Activated T-cell treated with anti-CD3 and anti-CD28 coated beads, Interleukin-2, amount 50 U/mL, for 24 hours (primary cell): ENCODE measurements around the gene TOR1AIP2.
"Not testable (repeated sequence)": the region's sequence is repeated elsewhere in the genome, so short reads cannot be mapped to it uniquely, and the experiment has no call there.

Experiments used
- DNase-seq: peaks from one replicate; pipeline ENCODE4 v3.0.0-alpha.2; 2020
- H3K27ac Mint-ChIP-seq: 2 replicates; pipeline ENCODE4 v1.8.0; 2020; ENCODE audit warnings: mild to moderate bottlenecking, mixed read lengths
- H3K27me3 Mint-ChIP-seq: 2 replicates; pipeline ENCODE4 v1.8.0; 2020; ENCODE audit warnings: mixed read lengths
- H3K36me3 Mint-ChIP-seq: 2 replicates; pipeline ENCODE4 v1.8.0; 2020; ENCODE audit warnings: low read depth, mixed read lengths
- H3K4me1 Mint-ChIP-seq: 2 replicates; pipeline ENCODE4 v1.8.0; 2020; ENCODE audit warnings: low read depth, mixed read lengths
- H3K4me3 Mint-ChIP-seq: 2 replicates; pipeline ENCODE4 v1.8.0; 2020; ENCODE audit warnings: mild to moderate bottlenecking, moderate library complexity, mixed read lengths
- H3K9me3 Mint-ChIP-seq: 2 replicates; pipeline ENCODE4 v1.8.0; 2020; ENCODE audit warnings: mixed read lengths

Gene TOR1AIP2

GRCh38 chr1:179860652-179861051 lies 17.0 kb downstream of the TOR1AIP2 start:
- Mint-ChIP-seq H3K4me1 (no peaks in the 10 kb centered on the region), H3K27ac (no peak overlapping the region), H3K27me3 (no peaks in the 10 kb centered on the region), H3K36me3 (peaks cover 80% of the 10 kb centered on the region), H3K4me3 (no peak overlapping the region), H3K9me3 (no peaks in the 10 kb centered on the region)
- DNase-seq, result no peak

GRCh38 chr1:179857009-179857408 lies 20.6 kb downstream of the TOR1AIP2 start:
- H3K27ac Mint-ChIP-seq, result no peak overlapping the region
- no peak for DNase-seq
- peaks cover 2% of the 10 kb centered on the region for H3K4me1 Mint-ChIP-seq
- H3K4me3 Mint-ChIP-seq, result no peak overlapping the region
- H3K36me3 Mint-ChIP-seq, result peaks cover 79% of the 10 kb centered on the region
- no peaks in the 10 kb centered on the region for H3K9me3 Mint-ChIP-seq
- no peaks in the 10 kb centered on the region for H3K27me3 Mint-ChIP-seq

- H3K27me3 Mint-ChIP-seq, result no peaks in the 10 kb centered on the region
- no peak for DNase-seq
- H3K27ac Mint-ChIP-seq, result no peak overlapping the region
- H3K36me3 Mint-ChIP-seq, result peaks cover 79% of the 10 kb centered on the region
- H3K4me3 Mint-ChIP-seq, result no peak overlapping the region
- H3K4me1 Mint-ChIP-seq, result peaks cover 2% of the 10 kb centered on the region
- H3K9me3 Mint-ChIP-seq, result no peaks in the 10 kb centered on the region
Measured at GRCh38 chr1:179856296-179856695, 21.3 kb downstream of the TOR1AIP2 start.

- H3K36me3 Mint-ChIP-seq, result peaks cover 82% of the 10 kb centered on the region
- not testable (repeated sequence) for H3K27me3 Mint-ChIP-seq, H3K9me3 Mint-ChIP-seq, H3K27ac Mint-ChIP-seq, H3K4me1 Mint-ChIP-seq, DNase-seq, H3K4me3 Mint-ChIP-seq
Measured at GRCh38 chr1:179855831-179856230, 21.8 kb downstream of the TOR1AIP2 start.

- H3K4me3 Mint-ChIP-seq, result no peak overlapping the region
- H3K27me3 Mint-ChIP-seq, result no peaks in the 10 kb centered on the region
- H3K27ac Mint-ChIP-seq, result no peak overlapping the region
- DNase-seq, result no peak
- no peaks in the 10 kb centered on the region for H3K9me3 Mint-ChIP-seq
- peaks cover 88% of the 10 kb centered on the region for H3K36me3 Mint-ChIP-seq
- peaks cover 2% of the 10 kb centered on the region for H3K4me1 Mint-ChIP-seq
Measured at GRCh38 chr1:179853102-179853501, 24.5 kb downstream of the TOR1AIP2 start.

- peaks cover 93% of the 10 kb centered on the region for H3K36me3 Mint-ChIP-seq
- no peak overlapping the region for H3K4me3 Mint-ChIP-seq
- DNase-seq, result no peak
- H3K27ac Mint-ChIP-seq, result no peak overlapping the region
- no peaks in the 10 kb centered on the region for H3K9me3 Mint-ChIP-seq
- H3K27me3 Mint-ChIP-seq, result no peaks in the 10 kb centered on the region
- H3K4me1 Mint-ChIP-seq, result peaks cover 2% of the 10 kb centered on the region
Measured at GRCh38 chr1:179848233-179848632, 29.4 kb downstream of the TOR1AIP2 start.

GRCh38 chr1:179840107-179840506 lies 37.5 kb downstream of the TOR1AIP2 start:
- H3K4me3 Mint-ChIP-seq, result no peak overlapping the region
- no peak for DNase-seq

GRCh38 chr1:179836686-179837445 lies 40.7 kb downstream of the TOR1AIP2 start:
- Mint-ChIP-seq H3K4me1 (peaks cover 11% of the 10 kb centered on the region), H3K36me3 (peaks cover 22% of the 10 kb centered on the region)
- not testable (repeated sequence) for DNase-seq, H3K9me3 Mint-ChIP-seq, H3K4me3 Mint-ChIP-seq, H3K27ac Mint-ChIP-seq, H3K27me3 Mint-ChIP-seq

More at GRCh38 chr1:179840107-179840506, 37.5 kb downstream of the TOR1AIP2 start:
- H3K9me3 Mint-ChIP-seq, result no peaks in the 10 kb centered on the region
- H3K27ac Mint-ChIP-seq, result no peak overlapping the region
- no peaks in the 10 kb centered on the region for H3K27me3 Mint-ChIP-seq
- peaks cover 43% of the 10 kb centered on the region for H3K36me3 Mint-ChIP-seq
- no peaks in the 10 kb centered on the region for H3K4me1 Mint-ChIP-seq

- DNase-seq, result no peak
- Mint-ChIP-seq H3K4me3 (peak overlapping the region; percentile 24), H3K36me3 (peaks cover 6% of the 10 kb centered on the region), H3K27ac (peak overlapping the region; percentile 66), H3K9me3 (no peaks in the 10 kb centered on the region), H3K4me1 (peaks cover 26% of the 10 kb centered on the region), H3K27me3 (no peaks in the 10 kb centered on the region)
Measured at GRCh38 chr1:179831852-179832699, 45.5 kb downstream of the TOR1AIP2 start.

GRCh38 chr1:179831225-179831624 lies 46.4 kb downstream of the TOR1AIP2 start:
- DNase-seq, result no peak
- Mint-ChIP-seq H3K4me3 (no peak overlapping the region), H3K27ac (peak overlapping the region; percentile 31)

GRCh38 chr1:179828554-179829110 lies 49.0 kb downstream of the TOR1AIP2 start:
- Mint-ChIP-seq H3K27ac (no peak overlapping the region), H3K4me1 (peaks cover 26% of the 10 kb centered on the region), H3K36me3 (no peaks in the 10 kb centered on the region), H3K27me3 (no peaks in the 10 kb centered on the region), H3K9me3 (no peaks in the 10 kb centered on the region), H3K4me3 (no peak overlapping the region)
- DNase-seq, result no peak

More at GRCh38 chr1:179831225-179831624, 46.4 kb downstream of the TOR1AIP2 start:
- no peaks in the 10 kb centered on the region for H3K27me3 Mint-ChIP-seq
- no peaks in the 10 kb centered on the region for H3K9me3 Mint-ChIP-seq
- peaks cover 5% of the 10 kb centered on the region for H3K36me3 Mint-ChIP-seq
- H3K4me1 Mint-ChIP-seq, result peaks cover 26% of the 10 kb centered on the region

GRCh38 chr1:179826626-179827280 lies 50.9 kb downstream of the TOR1AIP2 start:
- no peak overlapping the region for H3K27ac Mint-ChIP-seq
- no peaks in the 10 kb centered on the region for H3K27me3 Mint-ChIP-seq
- H3K4me1 Mint-ChIP-seq, result peaks cover 13% of the 10 kb centered on the region
- DNase-seq, result no peak
- H3K4me3 Mint-ChIP-seq, result no peak overlapping the region
- H3K36me3 Mint-ChIP-seq, result no peaks in the 10 kb centered on the region
- H3K9me3 Mint-ChIP-seq, result no peaks in the 10 kb centered on the region

GRCh38 chr1:179825798-179826460 lies 51.7 kb downstream of the TOR1AIP2 start:
- H3K9me3 Mint-ChIP-seq, result no peaks in the 10 kb centered on the region

GRCh38 chr1:179825206-179825605 lies 52.4 kb downstream of the TOR1AIP2 start:
- H3K9me3 Mint-ChIP-seq, result no peaks in the 10 kb centered on the region
- no peaks in the 10 kb centered on the region for H3K4me1 Mint-ChIP-seq
- no peaks in the 10 kb centered on the region for H3K36me3 Mint-ChIP-seq
- H3K27ac Mint-ChIP-seq, result no peak overlapping the region
- no peak for DNase-seq
- H3K4me3 Mint-ChIP-seq, result no peak overlapping the region
- H3K27me3 Mint-ChIP-seq, result no peaks in the 10 kb centered on the region

More at GRCh38 chr1:179825798-179826460, 51.7 kb downstream of the TOR1AIP2 start:
- H3K27me3 Mint-ChIP-seq, result no peaks in the 10 kb centered on the region
- H3K36me3 Mint-ChIP-seq, result no peaks in the 10 kb centered on the region
- H3K27ac Mint-ChIP-seq, result no peak overlapping the region
- peaks cover 5% of the 10 kb centered on the region for H3K4me1 Mint-ChIP-seq
- no peak for DNase-seq
- no peak overlapping the region for H3K4me3 Mint-ChIP-seq
